Retinal pigment epithelial cell (primary cell): ENCODE data around the gene TTC9B.

Experiments used
- DNase-seq: peaks from one replicate; pipeline ENCODE4 v3.0.0-alpha.2; 2010; ENCODE audit warnings: low read depth
- H3K4me3 ChIP-seq: 2 replicates; pipeline ENCODE4 v1.5.1; 2011; ENCODE audit warnings: mild to moderate bottlenecking, low read length, control low read depth, moderate library complexity
- CTCF ChIP-seq: conservative IDR thresholded peaks from 2 replicates; pipeline ENCODE4 v1.5.1; 2011; ENCODE audit warnings: low read depth, low read length, control low read depth, inconsistent platforms

TTC9B gene

GRCh38 chr19:40232949-40233810 lies 15.0 kb upstream of the TTC9B start:
- no peak for DNase-seq
- H3K4me3 ChIP-seq = no peak overlapping the region
- TF ChIP-seq CTCF = no peak

DNA sequence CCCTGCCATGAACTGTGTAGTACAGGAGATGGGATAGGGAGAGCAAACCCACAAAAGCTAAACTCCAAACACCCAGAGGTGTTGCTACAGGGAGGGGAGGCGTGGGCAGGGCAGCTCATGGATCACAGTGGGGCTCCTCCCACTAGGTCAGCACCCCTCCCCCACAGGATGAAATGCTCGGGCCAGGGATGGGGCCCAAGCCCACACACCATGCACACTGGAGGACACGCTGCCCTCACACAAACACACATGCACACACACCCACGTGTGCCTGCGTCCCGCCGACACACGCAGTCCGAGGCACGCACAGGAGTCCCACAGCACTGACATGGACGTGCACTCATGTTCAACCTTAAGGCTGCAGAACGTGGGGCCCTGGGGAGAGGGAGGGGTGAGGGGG lies 14.3 kb upstream of the TTC9B start:
- H3K4me3 ChIP-seq = no peak overlapping the region
- no peak for DNase-seq
- no peak for TF ChIP-seq CTCF

DNA sequence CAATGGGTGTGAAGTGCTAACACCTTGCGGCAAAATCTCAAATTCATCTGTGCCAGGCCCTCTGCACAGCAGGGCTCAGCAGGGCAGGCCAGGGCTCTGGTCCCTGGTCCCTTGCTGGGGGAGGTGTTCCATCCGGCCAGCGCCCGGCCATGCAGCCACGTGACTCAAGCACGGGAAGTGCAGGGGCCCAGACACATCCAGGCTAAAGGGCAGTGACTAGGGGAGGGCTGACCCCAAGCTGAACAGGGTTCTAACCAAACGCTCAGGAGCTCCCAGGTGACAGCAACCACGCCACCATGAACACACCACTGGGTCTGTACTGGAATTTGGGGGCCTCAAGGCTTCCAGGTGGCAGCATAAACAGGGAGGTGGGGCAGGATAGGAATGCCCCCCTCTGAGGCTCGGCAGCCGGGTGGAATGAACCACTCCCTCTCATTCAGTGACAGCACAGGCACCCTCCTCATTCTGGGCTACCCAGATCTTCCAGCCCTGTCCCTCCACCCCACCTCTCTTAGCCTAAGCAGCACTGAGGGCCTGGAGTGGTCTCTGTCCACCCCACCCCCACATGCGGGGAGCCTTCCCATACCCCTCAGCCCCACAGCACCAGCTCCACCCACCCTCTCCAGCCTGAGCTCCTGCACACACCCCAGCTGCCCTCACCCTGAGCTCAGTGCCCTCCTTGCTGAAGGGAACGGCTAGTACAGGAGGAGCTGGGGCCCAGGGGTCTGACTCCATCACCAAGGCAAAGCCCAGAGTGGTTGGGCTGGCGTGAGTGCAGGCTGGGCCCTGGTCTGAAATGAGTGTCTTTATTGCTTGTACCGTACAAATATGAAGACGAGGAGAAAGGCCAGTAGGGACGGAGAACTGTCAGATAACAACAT lies 13.6 kb upstream of the TTC9B start:
- no peak for TF ChIP-seq CTCF
- no peak overlapping the region for H3K4me3 ChIP-seq

GRCh38 chr19:40231057-40231456 lies 12.9 kb upstream of the TTC9B start:
- no peak for TF ChIP-seq CTCF
- DNase-seq = no peak
- H3K4me3 ChIP-seq = no peak overlapping the region

More for the DNA sequence above, 13.6 kb upstream of the TTC9B start:
- no peak for DNase-seq

DNA sequence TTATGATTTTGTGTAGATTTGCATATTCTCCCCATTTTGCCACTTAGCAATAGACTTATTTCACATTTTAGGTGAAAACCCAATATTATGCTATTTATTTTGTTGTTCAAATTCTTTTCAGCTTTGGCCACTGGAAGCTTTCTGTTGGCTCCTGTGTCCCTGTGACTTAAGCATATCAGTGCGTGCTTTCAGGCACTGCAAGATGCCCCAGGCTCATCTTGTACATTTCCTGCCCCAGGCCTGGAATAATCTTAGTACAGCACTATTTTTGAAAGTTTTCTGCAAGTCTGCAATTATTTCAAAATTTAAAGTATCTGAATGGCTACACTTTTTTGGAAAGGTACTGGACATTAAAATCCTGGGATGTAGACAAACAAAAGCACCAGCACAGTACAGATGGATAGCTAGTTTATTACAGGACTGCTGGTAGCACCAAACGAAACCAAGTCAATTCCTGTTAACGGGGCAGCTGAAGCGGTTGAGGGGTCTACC lies 11.8 kb upstream of the TTC9B start:
- DNase-seq = no peak
- TF ChIP-seq CTCF = no peak
- H3K4me3 ChIP-seq = no peak overlapping the region

GRCh38 chr19:40229484-40229883 lies 11.3 kb upstream of the TTC9B start:
- no peak overlapping the region for H3K4me3 ChIP-seq
- no peak for TF ChIP-seq CTCF
- no peak for DNase-seq
